ENCODE measurements around the gene DPP7.
A peak's percentile ranks its signal among the peaks of the same experiment; 100 is the strongest.
"Not testable (repeated sequence)": the region's sequence is repeated elsewhere in the genome, so short reads cannot be mapped to it uniquely, and the experiment has no call there.

Gene DPP7

GRCh38 chr9:137147793-137148160, 33.2 kb upstream of the DPP7 start:
- DNase-seq = no peak

GRCh38 chr9:137147091-137147792, 32.7 kb upstream of the DPP7 start:
- no peak for DNase-seq

GRCh38 chr9:137146527-137146918, 32.0 kb upstream of the DPP7 start:
- no peak for DNase-seq

GRCh38 chr9:137145731-137146526, 31.4 kb upstream of the DPP7 start:
- DNase-seq = no peak

DNA sequence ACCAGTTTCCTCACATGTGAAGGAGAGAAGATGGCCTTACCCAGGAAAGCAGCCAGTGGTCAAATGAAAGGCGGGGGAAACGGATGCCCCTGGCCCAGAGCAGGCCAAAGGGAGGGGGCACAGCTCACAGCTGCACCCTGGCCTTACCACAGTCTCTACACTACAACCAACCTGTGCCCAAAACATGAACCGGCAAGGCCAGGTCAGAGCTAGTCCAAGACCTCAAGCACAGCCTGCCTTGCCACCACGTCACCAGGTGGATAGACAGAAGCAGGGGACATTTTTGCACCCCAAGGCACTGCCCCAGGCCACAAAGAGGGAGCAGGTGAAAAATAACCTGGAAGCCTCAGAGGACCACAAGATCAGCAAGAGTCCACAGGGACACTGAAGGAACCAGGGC, 28.9 kb upstream of the DPP7 start:
- DNase-seq = no peak

DNA sequence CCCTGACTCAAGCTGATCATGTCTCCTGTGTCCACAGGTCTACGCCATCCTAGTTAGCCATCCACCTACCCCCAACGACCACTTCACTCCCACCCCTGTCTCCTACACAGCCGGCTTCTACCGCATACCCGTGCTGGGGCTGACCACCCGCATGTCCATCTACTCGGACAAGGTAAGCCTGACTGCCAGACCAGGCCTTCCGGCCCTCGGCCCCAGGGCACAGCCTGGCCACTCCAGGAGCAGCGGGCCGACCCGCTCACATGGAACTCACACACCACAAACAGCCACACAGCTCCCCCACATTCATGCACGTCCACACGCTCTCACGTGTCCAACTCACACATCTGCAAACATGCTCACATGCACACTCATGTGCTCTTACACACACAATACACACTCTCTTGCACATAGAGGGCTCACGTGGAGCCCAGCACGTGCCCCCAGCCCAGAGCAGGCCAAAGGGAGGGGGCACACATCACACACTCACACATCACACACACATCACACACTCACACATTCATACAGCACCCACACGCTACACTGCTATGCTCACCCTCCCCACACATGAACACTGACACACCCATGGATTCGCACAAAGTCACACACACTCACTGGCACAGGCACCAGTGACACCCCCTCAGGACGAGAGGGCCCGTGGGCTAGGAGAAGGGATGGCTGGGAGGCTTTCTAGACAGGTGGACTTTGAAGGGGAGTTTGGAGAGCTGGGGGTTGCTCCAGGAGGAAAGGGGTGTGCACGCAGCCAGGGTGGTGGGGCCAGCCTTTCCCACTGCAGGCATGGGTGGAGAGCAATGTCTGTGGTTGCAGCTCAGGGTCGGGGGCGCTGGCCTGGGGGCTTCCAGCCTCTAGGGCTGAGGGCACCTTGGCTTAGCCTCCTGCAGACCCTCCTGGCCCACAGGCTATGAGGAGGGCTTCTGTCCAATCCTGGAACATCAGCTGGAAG, 27.7 kb upstream of the DPP7 start:
- no peak for DNase-seq

DNA sequence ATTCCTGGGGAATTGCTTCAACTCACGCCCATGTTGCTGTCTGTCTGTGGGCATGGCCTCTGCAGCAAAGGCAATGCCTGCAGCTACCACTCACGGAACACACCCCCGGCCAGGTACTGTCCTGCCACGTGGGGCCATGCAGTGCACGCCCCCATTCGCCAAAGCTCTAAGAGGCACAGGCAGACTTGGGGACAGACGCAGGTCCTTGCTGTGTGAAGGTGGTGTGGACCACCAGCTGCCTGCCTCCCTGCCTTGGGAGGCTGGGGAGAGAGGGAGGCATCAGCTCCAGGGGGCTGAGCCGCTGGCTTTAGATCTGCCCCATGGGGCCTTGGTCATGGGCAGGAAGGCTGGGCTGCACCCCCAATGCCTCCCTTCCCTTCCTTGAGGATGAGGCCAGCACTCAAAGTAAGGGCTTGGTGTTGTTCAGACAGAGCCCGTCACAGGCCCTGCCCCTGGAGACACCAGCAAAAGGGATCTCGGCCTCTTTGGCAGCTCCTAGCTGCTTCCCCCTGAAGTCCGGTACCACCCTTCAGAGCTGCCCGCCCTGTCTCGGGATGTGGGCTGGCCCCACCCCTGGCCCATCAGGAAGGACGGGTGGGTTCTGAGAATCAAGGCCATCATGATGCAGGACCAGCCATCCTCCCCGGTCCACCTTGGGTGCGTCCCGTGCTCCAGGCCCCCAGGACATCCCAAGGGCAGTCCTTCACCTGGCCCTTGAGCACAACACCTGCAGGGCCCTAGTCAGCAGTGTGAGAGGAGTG, 26.7 kb upstream of the DPP7 start:
- DNase-seq = no peak

DNA sequence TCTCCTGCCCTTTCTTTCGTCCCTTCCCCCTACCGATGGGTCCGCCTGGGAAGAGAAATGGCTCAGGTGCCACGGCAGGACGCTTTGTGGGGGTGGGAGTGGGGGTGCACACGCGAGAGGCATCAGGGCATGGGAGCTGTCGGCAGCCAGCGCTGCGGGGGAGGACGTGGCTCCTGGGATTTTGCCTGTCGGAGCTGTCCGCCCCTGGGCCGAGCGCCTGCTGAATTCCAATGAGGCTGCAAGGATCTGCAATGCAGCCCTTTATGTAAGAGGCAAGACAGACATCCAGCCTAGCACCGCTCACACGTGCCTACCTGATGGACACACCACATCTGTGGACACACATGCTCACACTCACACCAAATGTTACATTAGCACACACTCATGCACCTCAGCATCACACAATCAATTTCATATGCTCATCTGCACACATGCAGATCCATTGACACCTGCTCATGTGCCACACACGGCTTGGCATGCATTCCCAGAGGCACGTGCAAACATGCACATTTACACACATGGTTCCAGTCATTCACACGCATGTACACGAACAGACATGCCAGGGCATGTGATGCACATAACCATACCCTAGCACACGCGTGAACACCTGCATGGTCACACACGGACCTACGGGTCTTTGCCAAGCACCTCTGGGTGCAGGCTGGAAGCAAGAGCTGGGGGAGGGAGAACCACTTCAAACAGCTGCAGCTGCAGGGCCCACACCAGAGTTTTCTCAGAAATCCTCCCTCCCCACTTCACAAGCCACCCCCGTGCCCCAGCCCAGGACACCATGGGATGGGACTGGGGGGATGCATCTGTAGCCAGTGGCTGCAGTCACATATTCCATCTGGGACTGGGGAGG, 25.8 kb upstream of the DPP7 start:
- no peak for DNase-seq

GRCh38 chr9:137139468-137140150, 25.1 kb upstream of the DPP7 start:
- no peak for DNase-seq

- no peak for DNase-seq
These were observed 24.4 kb upstream of the DPP7 start, which contains the start of gene GRIN1 for GRCh38 chr9:137138722-137139467. TSS of gene GRIN1 (plus strand) at chr9:137139154. CDS start at chr9:137139487, 333 bp downstream.

GRCh38 chr9:137138058-137138721, 23.7 kb upstream of the DPP7 start:
- DNase-seq = no peak

DNA sequence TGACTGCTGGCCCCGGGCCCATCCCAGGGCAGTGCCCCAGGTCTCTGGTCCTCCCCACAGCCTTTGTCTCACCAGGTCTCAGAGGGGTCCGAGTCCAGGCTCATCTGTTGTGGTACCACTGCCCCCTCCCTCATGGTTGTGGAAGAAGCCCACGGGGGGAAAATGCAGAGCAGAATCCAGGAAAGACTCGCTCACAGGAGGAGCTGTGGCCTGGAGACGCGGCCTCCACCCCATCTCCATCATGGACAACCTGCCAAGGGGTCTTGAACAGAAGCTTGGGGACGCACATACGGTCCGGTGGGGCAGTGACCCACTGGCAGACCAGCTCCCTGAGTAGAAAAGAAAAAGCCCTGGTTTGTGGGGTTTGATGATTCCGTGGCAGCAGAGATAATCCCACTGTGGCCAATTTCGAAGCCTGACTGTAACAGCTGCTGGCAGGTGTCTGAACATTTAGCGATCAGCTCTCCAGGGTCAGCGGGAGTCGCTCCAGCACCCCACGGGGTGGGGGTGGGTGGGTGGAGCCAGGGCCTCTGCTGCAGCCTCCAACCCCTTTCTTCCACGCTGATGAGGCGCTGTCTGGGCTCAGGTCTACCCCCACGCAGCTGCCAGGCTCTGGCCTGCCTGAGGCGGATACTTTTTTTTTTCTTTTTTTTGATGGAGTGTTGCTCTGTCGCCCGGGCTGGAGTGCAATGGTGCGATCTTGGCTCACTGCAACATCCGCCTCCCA, 22.5 kb upstream of the DPP7 start:
- no peak for DNase-seq

GRCh38 chr9:137136261-137136880, 21.8 kb upstream of the DPP7 start:
- DNase-seq = no peak

- DNase-seq = not testable (repeated sequence)
These were observed 20.6 kb upstream of the DPP7 start for GRCh38 chr9:137135154-137135553.

GRCh38 chr9:137134191-137134590, 19.7 kb upstream of the DPP7 start:
- DNase-seq = no peak

DNA sequence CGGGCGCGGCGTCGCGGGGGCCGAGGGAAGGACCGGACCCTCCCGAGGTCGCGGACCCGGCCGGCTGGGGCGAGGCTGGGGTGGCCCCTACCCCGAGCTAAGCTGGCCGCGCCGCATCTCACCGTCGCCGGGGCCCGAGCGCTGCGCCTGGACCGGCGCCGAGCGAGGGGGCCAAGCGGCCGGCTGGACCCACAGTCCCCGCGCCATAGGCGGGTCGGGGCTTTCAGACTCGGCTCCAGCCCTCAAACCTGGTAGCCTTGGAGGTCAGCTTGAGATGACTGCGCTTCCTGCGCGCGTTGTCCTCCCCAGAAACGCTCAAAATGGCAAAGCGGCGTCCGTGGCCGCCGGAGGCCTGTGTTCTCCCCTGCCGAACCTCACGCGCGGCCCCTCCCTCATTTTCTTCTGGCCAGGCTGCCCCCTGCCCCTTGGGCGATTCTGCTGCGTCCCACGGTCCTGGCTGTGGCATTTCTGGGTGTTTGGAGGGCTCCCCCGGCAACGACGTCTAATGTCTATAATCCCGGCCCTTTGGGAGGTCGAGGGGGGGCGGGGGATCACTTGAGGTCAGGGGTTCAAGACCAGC, 15.7 kb upstream of the DPP7 start:
- no peak for DNase-seq

GRCh38 chr9:137129456-137130175, 15.1 kb upstream of the DPP7 start:
- DNase-seq = peak; percentile 17
